DND-41 (cell line): ENCODE results near the gene KRTAP10-6.

ENCODE experiments used
- ATAC-seq: fragments of 200-7000 bp; cut with Tn5 transposase; 3 replicates; pipeline ENCODE4 v1.9.1; 2021; ENCODE audit warnings: low read depth; ENCODE audit not compliant: insufficient read depth
- DNase-seq: peaks from one replicate; pipeline ENCODE4 v3.0.0-alpha.2; 2020
- H2AFZ ChIP-seq: 2 replicates; pipeline ENCODE4 v1.6.0; 2012; ENCODE audit warnings: low read depth, low read length
- H3K27ac ChIP-seq: 2 replicates; pipeline ENCODE4 v1.5.1; 2012; ENCODE audit warnings: low read length, inconsistent platforms
- H3K27me3 ChIP-seq: fragments of 200-600 bp; sonication (generic); 2 replicates; pipeline ENCODE4 v1.6.0; 2012; ENCODE audit warnings: low read length, mild to moderate bottlenecking, inconsistent platforms; ENCODE audit not compliant: insufficient read depth, poor library complexity
- H3K36me3 ChIP-seq: 2 replicates; pipeline ENCODE4 v1.5.1; 2012; ENCODE audit warnings: low read length, inconsistent platforms; ENCODE audit not compliant: insufficient read depth
- H3K4me1 ChIP-seq: 2 replicates; pipeline ENCODE4 v1.5.1; 2012; ENCODE audit warnings: mild to moderate bottlenecking, low read length; ENCODE audit not compliant: insufficient read depth
- H3K4me2 ChIP-seq: 2 replicates; pipeline ENCODE4 v1.6.0; 2012; ENCODE audit warnings: mild to moderate bottlenecking, moderate library complexity, low read length, inconsistent platforms; ENCODE audit not compliant: insufficient read depth
- H3K4me3 ChIP-seq, 2 experiments: fragments of 200-600 bp in 1 of 2; shearing (Covaris generic) in 1 of 2; 2 replicates each; pipeline ENCODE4 v1.5.1; 2012 to 2016; ENCODE audit warnings: inconsistent platforms in 2 of 2, low read length in 2 of 2, mild to moderate bottlenecking in 2 of 2, low read depth in 1 of 2, moderate library complexity in 1 of 2
- H3K79me2 ChIP-seq: 2 replicates; pipeline ENCODE4 v1.6.0; 2012; ENCODE audit warnings: low read length, inconsistent platforms; ENCODE audit not compliant: insufficient read depth
- H3K9ac ChIP-seq: 2 replicates; pipeline ENCODE4 v1.6.0; 2012; ENCODE audit warnings: low read depth, mild to moderate bottlenecking, inconsistent platforms, low read length, moderate library complexity
- H3K9me3 ChIP-seq: 2 replicates; pipeline ENCODE4 v1.5.1; 2012; ENCODE audit warnings: low read length, moderate library complexity, mild to moderate bottlenecking, inconsistent platforms; ENCODE audit not compliant: insufficient read depth, severe bottlenecking
- H4K20me1 ChIP-seq: 2 replicates; pipeline ENCODE4 v1.6.0; 2012; ENCODE audit warnings: low read length; ENCODE audit not compliant: insufficient read depth
- CTCF ChIP-seq: IDR thresholded peaks from 2 replicates; pipeline ENCODE4 v1.5.1; 2012; ENCODE audit warnings: borderline replicate concordance, low read length, moderate library complexity, mild to moderate bottlenecking; ENCODE audit not compliant: poor library complexity, severe bottlenecking; ENCODE audit errors: extremely low read depth
- EZH2 ChIP-seq: IDR thresholded peaks from 3 replicates; pipeline ENCODE4 v1.6.1; 2012; ENCODE audit warnings: borderline replicate concordance, low read depth, mild to moderate bottlenecking, moderate library complexity, low read length, inconsistent platforms; ENCODE audit not compliant: severe bottlenecking

KRTAP10-6 gene

GRCh38 chr21:44623575-44623974 is 31.3 kb upstream of the KRTAP10-6 start:
- DNase-seq (no peak), ATAC-seq (no peak)
- Histone ChIP-seq H4K20me1 (no peaks in the 10 kb centered on the region), H3K79me2 (no peaks in the 10 kb centered on the region), H2AFZ (no peak overlapping the region), H3K4me2 (no peak overlapping the region), H3K27ac (no peak overlapping the region), H3K4me3 (no peak overlapping the region), H3K36me3 (no peaks in the 10 kb centered on the region), H3K9ac (no peak overlapping the region), H3K4me1 (no peaks in the 10 kb centered on the region), H3K27me3 (no peaks in the 10 kb centered on the region), H3K9me3 (peaks cover 14% of the 10 kb centered on the region)
- TF ChIP-seq CTCF (no peak), EZH2 (no peak)

- Histone ChIP-seq H4K20me1 (no peaks in the 10 kb centered on the region), H3K4me2 (no peak overlapping the region), H2AFZ (no peak overlapping the region), H3K79me2 (no peaks in the 10 kb centered on the region), H3K9ac (no peak overlapping the region), H3K27me3 (no peaks in the 10 kb centered on the region), H3K27ac (no peak overlapping the region), H3K9me3 (peaks cover 16% of the 10 kb centered on the region), H3K4me1 (no peaks in the 10 kb centered on the region), H3K4me3 (no peak overlapping the region), H3K36me3 (no peaks in the 10 kb centered on the region)
- DNase-seq = no peak
- no peak for ATAC-seq
- TF ChIP-seq CTCF (no peak), EZH2 (no peak)
Observed at GRCh38 chr21:44619886-44620285, 27.6 kb upstream of the KRTAP10-6 start.

GRCh38 chr21:44618909-44619308 is 26.6 kb upstream of the KRTAP10-6 start:
- no peaks in the 10 kb centered on the region for H3K27me3 ChIP-seq
- no peaks in the 10 kb centered on the region for H4K20me1 ChIP-seq
- H3K4me2 ChIP-seq = no peak overlapping the region
- H3K36me3 ChIP-seq = no peaks in the 10 kb centered on the region
- H3K9ac ChIP-seq = no peak overlapping the region
- peaks cover 17% of the 10 kb centered on the region for H3K9me3 ChIP-seq
- no peaks in the 10 kb centered on the region for H3K79me2 ChIP-seq
- ATAC-seq (0 out of 3 replicates have a peak, but pooled peaks have one; percentile 39), DNase-seq (no peak)
- TF ChIP-seq CTCF = no peak
- TF ChIP-seq EZH2 = no peak
- H2AFZ ChIP-seq = no peak overlapping the region
- H3K4me1 ChIP-seq = no peaks in the 10 kb centered on the region
- H3K27ac ChIP-seq = no peak overlapping the region
- H3K4me3 ChIP-seq = no peak overlapping the region

GRCh38 chr21:44618504-44618903 is 26.2 kb upstream of the KRTAP10-6 start:
- Histone ChIP-seq H3K4me1 (no peaks in the 10 kb centered on the region), H3K9me3 (peaks cover 17% of the 10 kb centered on the region), H3K27ac (no peak overlapping the region), H3K4me3 (no peak overlapping the region), H3K9ac (no peak overlapping the region), H3K36me3 (no peaks in the 10 kb centered on the region), H3K27me3 (no peaks in the 10 kb centered on the region), H3K4me2 (no peak overlapping the region), H4K20me1 (no peaks in the 10 kb centered on the region), H2AFZ (no peak overlapping the region), H3K79me2 (no peaks in the 10 kb centered on the region)
- DNase-seq (no peak), ATAC-seq (no peak)
- TF ChIP-seq CTCF (no peak), EZH2 (no peak)
